Hepatocyte (in vitro differentiated cells): ENCODE measurements around the gene CALCA. TPM values are rescaled to one million over a fixed set of nuclear protein-coding genes. Genes with fewer than 3 reads are reported as not detected.

Source experiments
- DNase-seq: peaks from one replicate; pipeline ENCODE4 v3.0.0-alpha.2; 2016; ENCODE audit warnings: low spot score
- H2AFZ ChIP-seq: fragments of 200-600 bp; sonication (generic); 2 replicates; pipeline ENCODE4 v1.6.0; 2016; ENCODE audit warnings: antibody characterized with exemption, mild to moderate bottlenecking
- H3K27ac ChIP-seq: fragments of 200-600 bp; sonication (generic); 2 replicates; pipeline ENCODE4 v1.5.1; 2016; ENCODE audit warnings: mild to moderate bottlenecking
- H3K27me3 ChIP-seq: fragments of 200-600 bp; sonication (generic); 2 replicates; pipeline ENCODE4 v1.6.1; 2016
- H3K36me3 ChIP-seq: fragments of 200-600 bp; sonication (generic); replicated peaks from 2 replicates; pipeline ENCODE4 v1.5.1; 2016; ENCODE audit warnings: low read depth; ENCODE audit not compliant: insufficient read depth
- H3K4me1 ChIP-seq: fragments of 200-600 bp; sonication (generic); 2 replicates; pipeline ENCODE4 v1.5.1; 2016; ENCODE audit warnings: mild to moderate bottlenecking, moderate library complexity; ENCODE audit not compliant: insufficient read depth
- H3K4me2 ChIP-seq: fragments of 200-600 bp; sonication (generic); 2 replicates; pipeline ENCODE4 v1.6.0; 2016
- H3K4me3 ChIP-seq: fragments of 200-600 bp; sonication (generic); 2 replicates; pipeline ENCODE4 v1.5.1; 2016; ENCODE audit warnings: mild to moderate bottlenecking
- H3K79me2 ChIP-seq: fragments of 200-600 bp; sonication (generic); 2 replicates; pipeline ENCODE4 v1.6.0; 2017; ENCODE audit warnings: mild to moderate bottlenecking
- H3K9me2 ChIP-seq: fragments of 200-600 bp; sonication (generic); replicated peaks from 2 replicates; pipeline ENCODE4 v1.6.0; 2017; ENCODE audit warnings: mild to moderate bottlenecking; ENCODE audit not compliant: insufficient read depth
- H3K9me3 ChIP-seq: fragments of 200-600 bp; sonication (generic); 2 replicates; pipeline ENCODE4 v1.5.1; 2016; ENCODE audit warnings: low read depth, mild to moderate bottlenecking
- H4K20me1 ChIP-seq: fragments of 200-600 bp; sonication (generic); 2 replicates; pipeline ENCODE4 v1.6.0; 2016; ENCODE audit warnings: mild to moderate bottlenecking; ENCODE audit not compliant: insufficient read depth, poor library complexity, severe bottlenecking
- CTCF ChIP-seq: fragments of 200-600 bp; sonication (generic); IDR thresholded peaks from 2 replicates; pipeline ENCODE4 v1.5.1; 2016; ENCODE audit warnings: antibody characterized with exemption, mild to moderate bottlenecking; ENCODE audit not compliant: poor library complexity
- EZH2 ChIP-seq: fragments of 200-600 bp; sonication (generic); IDR thresholded peaks from 2 replicates; pipeline ENCODE4 v1.6.1; 2016; ENCODE audit warnings: antibody characterized with exemption, mild to moderate bottlenecking, borderline replicate concordance
- EZH2phosphoT487 ChIP-seq: fragments of 200-600 bp; sonication (generic); IDR thresholded peaks from one replicate; pipeline ENCODE4 v1.6.1; 2018; ENCODE audit warnings: antibody characterized with exemption, mild to moderate bottlenecking, low read depth, moderate library complexity; ENCODE audit not compliant: unreplicated experiment, severe bottlenecking
- WGBS: methylation state at CpG from one replicate; pipeline ENCODE4 v1.1.6; 2016; ENCODE audit warnings: low lambda C conversion rate; ENCODE audit errors: missing lambda C conversion rate; 5-methylcytosine and 5-hydroxymethylcytosine counted together
- polyA plus RNA-seq: library from polyadenylated mRNA; unstranded; fragments of >200 nt; fragmentation: Nextera tagmentation; extraction: Ambion mirVana; gene quantifications from 2 replicates; pipeline ENCODE4 v1.2.1, GENCODE V29; 2016
- total RNA-seq: library from RNA; depleted of rRNA; stranded (reverse); fragments of >200 nt; gene quantifications from 2 replicates; pipeline ENCODE4 v1.2.3, GENCODE V29; 2014

CALCA gene
- total and polyA plus RNA-seq, 2 experiments from 2014 or later = not detected

- Histone ChIP-seq H3K9me3 (no peaks in the 10 kb centered on the region), H2AFZ (no peak overlapping the region), H3K79me2 (no peaks in the 10 kb centered on the region), H3K36me3 (no peaks in the 10 kb centered on the region), H3K9me2 (no peaks in the 10 kb centered on the region), H3K4me1 (no peaks in the 10 kb centered on the region), H3K27ac (no peak overlapping the region), H4K20me1 (no peaks in the 10 kb centered on the region), H3K4me3 (no peak overlapping the region), H3K27me3 (no peaks in the 10 kb centered on the region), H3K4me2 (no peak overlapping the region)
- no peak for TF ChIP-seq EZH2
- WGBS = 85% methylated on average over 1 of the region's 1 CpG
- DNase-seq = no peak
Observed at GRCh38 chr11:14934641-14935351, 37.4 kb downstream of the CALCA start.

- Histone ChIP-seq H3K79me2 (no peaks in the 10 kb centered on the region), H3K27ac (no peak overlapping the region), H3K4me2 (no peak overlapping the region), H3K4me3 (no peak overlapping the region), H3K36me3 (no peaks in the 10 kb centered on the region), H3K4me1 (no peaks in the 10 kb centered on the region), H3K27me3 (no peaks in the 10 kb centered on the region), H3K9me3 (no peaks in the 10 kb centered on the region), H2AFZ (no peak overlapping the region), H4K20me1 (no peaks in the 10 kb centered on the region), H3K9me2 (no peaks in the 10 kb centered on the region)
- DNase-seq = no peak
- TF ChIP-seq EZH2 (no peak), EZH2phosphoT487 (no peak), CTCF (no peak)
Observed at GRCh38 chr11:14932447-14932846, 39.7 kb downstream of the CALCA start.

- H3K4me2 ChIP-seq = no peak overlapping the region
- no peaks in the 10 kb centered on the region for H3K36me3 ChIP-seq
- H3K4me3 ChIP-seq = no peak overlapping the region
- TF ChIP-seq EZH2phosphoT487 (no peak), EZH2 (no peak), CTCF (no peak)
- H3K9me2 ChIP-seq = no peaks in the 10 kb centered on the region
- H3K27me3 ChIP-seq = no peaks in the 10 kb centered on the region
- H3K9me3 ChIP-seq = no peaks in the 10 kb centered on the region
- H3K27ac ChIP-seq = no peak overlapping the region
- DNase-seq = no peak
- H3K79me2 ChIP-seq = no peaks in the 10 kb centered on the region
- H3K4me1 ChIP-seq = no peaks in the 10 kb centered on the region
- WGBS = 71% methylated on average over 2 of the region's 2 CpGs
- no peak overlapping the region for H2AFZ ChIP-seq
- H4K20me1 ChIP-seq = no peaks in the 10 kb centered on the region
Observed at GRCh38 chr11:14930369-14930768, 41.8 kb downstream of the CALCA start.

GRCh38 chr11:14927146-14927545 lies 45.0 kb downstream of the CALCA start:
- TF ChIP-seq CTCF (no peak), EZH2 (no peak), EZH2phosphoT487 (no peak)

More at GRCh38 chr11:14927146-14927545, 45.0 kb downstream of the CALCA start:
- no peak overlapping the region for H3K27ac ChIP-seq
- no peak for DNase-seq
- H4K20me1 ChIP-seq = no peaks in the 10 kb centered on the region
- H3K79me2 ChIP-seq = no peaks in the 10 kb centered on the region
- H3K36me3 ChIP-seq = no peaks in the 10 kb centered on the region
- H3K4me3 ChIP-seq = no peak overlapping the region
- H2AFZ ChIP-seq = no peak overlapping the region
- H3K4me1 ChIP-seq = no peaks in the 10 kb centered on the region
- H3K4me2 ChIP-seq = no peak overlapping the region
- no peaks in the 10 kb centered on the region for H3K27me3 ChIP-seq
- no peaks in the 10 kb centered on the region for H3K9me3 ChIP-seq
- H3K9me2 ChIP-seq = no peaks in the 10 kb centered on the region
